SU-DHL-6 (cell line): ENCODE measurements around the gene CCDC86.

ENCODE experiments used
- EZH2phosphoT487 ChIP-seq: fragments of 200-600 bp; sonication (generic), shearing (Covaris generic); conservative IDR thresholded peaks from 2 replicates; pipeline ENCODE4 v1.6.1; 2018; ENCODE audit warnings: mild to moderate bottlenecking, antibody characterized with exemption, low read length, moderate library complexity, mixed read lengths
- TF ChIP-seq, protein P1 (sequence below): fragments of 200-600 bp; sonication (generic); IDR thresholded peaks from one replicate; pipeline ENCODE4 v1.5.1; 2017; ENCODE audit warnings: antibody characterized with exemption, mild to moderate bottlenecking, low read length, moderate library complexity; ENCODE audit not compliant: insufficient read depth, poor library complexity, severe bottlenecking

DNA sequence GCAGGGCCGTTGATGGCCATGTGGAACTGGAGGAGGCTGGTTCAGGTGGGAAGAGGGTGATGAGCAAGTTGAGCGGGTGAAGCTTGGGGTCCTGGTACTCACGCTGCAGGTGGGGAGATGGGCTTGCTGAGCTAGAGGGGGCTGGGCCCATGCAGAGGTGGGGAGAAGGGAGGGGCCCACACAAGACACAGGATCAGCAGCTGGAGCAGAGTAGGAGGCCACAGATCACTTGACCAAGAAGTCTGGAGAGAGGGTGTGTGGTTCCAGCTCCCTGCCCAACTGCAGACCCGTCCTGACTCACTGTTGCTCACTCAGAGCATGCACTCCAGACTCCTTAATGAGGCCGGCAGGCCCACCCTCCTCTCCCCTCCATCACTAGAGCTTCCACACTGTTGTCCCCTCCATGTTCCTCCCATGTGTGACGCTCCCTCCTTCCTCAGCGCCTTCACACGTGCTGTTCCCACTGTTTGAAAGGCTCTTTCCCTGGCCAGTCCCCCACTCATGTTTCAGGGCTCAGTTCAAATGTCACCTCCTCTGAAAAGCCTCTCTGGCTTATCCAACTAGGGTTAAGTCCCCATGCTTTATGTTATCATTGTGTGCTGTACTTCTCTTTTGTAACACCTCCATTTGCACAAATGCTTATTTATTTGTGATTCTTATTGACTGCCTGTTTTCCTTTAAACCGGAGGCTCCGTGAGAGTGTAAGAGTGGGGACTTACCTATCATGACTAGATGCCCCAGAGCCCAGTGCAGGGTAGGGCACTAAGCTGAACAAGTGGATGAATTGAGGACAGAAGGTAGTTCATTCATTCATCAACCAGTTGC lies 2.3 kb downstream of the CCDC86 start:
- TF ChIP-seq, protein P1, sequence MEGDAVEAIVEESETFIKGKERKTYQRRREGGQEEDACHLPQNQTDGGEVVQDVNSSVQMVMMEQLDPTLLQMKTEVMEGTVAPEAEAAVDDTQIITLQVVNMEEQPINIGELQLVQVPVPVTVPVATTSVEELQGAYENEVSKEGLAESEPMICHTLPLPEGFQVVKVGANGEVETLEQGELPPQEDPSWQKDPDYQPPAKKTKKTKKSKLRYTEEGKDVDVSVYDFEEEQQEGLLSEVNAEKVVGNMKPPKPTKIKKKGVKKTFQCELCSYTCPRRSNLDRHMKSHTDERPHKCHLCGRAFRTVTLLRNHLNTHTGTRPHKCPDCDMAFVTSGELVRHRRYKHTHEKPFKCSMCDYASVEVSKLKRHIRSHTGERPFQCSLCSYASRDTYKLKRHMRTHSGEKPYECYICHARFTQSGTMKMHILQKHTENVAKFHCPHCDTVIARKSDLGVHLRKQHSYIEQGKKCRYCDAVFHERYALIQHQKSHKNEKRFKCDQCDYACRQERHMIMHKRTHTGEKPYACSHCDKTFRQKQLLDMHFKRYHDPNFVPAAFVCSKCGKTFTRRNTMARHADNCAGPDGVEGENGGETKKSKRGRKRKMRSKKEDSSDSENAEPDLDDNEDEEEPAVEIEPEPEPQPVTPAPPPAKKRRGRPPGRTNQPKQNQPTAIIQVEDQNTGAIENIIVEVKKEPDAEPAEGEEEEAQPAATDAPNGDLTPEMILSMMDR, result no peak
- no peak for TF ChIP-seq EZH2phosphoT487
